Measurements from ENCODE around the gene AGAP1. TPM values are rescaled to one million over a fixed set of nuclear protein-coding genes. Genes with fewer than 3 reads are reported as not detected.

Gene AGAP1
- total RNA-seq, 1 experiment from 2014 or later = 23.4 TPM

DNA sequence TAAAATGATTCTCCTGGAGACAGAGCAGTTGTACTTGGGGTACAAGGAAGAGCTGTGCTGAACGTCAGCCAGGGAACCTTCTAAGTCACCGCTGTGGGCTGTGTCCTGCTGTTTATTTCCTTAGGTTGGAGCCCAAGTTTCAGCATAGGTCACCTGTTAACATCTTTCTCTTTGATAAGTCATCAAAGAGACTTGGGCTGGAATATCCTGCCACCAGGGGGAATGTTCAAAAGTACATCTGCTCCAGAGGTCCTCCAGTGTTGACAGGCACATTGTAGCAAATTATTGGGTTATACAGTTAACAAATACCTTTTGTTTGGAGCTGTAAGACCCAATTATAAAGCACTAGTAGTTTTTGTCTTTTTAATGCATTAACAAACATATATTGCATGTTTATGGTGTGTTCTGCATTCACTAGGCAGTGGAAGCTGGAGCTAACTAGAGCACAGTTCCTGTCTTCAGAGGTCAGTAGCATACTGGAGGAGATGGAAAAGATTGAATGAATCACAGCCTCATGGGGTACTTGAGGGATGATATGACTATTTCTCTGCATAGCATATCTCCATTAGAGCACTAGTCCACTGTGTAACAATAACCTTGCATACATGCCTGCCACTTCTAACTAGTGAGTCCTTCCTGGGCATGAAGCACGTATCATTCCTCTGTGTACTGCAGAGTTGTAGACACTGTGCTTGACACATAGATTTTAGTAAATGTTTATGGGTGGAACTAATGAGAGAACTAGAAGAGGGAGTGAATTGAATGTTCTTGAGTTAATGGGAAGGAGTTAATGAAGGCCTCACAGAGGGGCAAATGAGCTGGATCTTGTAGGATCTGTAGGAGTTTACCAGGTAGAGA, 182.1 kb downstream of the AGAP1 start:
- DNase-seq (ENCODE audit: low read depth in 1 of 2, low spot score in 2 of 2) = no peak
- no peak overlapping the region for H3K27ac ChIP-seq
- peaks cover 48% of the 10 kb centered on the region for H3K4me1 ChIP-seq (replicated peaks)
- H3K9me3 ChIP-seq (replicated peaks) = no peaks in the 10 kb centered on the region
- no peaks in the 10 kb centered on the region for H3K27me3 ChIP-seq (replicated peaks)
- H3K36me3 ChIP-seq = peaks cover 24% of the 10 kb centered on the region
- H3K4me3 ChIP-seq = no peak overlapping the region

DNA sequence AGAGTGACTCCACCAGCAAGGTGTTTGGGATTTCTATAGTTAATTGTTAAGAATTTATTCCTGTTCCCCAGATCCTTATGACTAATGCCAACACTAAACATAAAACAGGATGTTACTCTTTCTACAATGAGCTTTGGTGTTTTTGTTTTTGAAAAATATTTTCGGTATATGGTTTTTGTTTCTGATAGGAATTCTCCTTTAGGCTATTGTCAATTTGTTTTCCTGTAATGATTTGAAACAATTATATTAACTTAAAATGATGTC, 182.6 kb downstream of the AGAP1 start:
- Histone ChIP-seq H3K9me3 (replicated peaks) (no peaks in the 10 kb centered on the region), H3K36me3 (peaks cover 19% of the 10 kb centered on the region), H3K27me3 (replicated peaks) (no peaks in the 10 kb centered on the region), H3K4me3 (no peak overlapping the region), H3K4me1 (replicated peaks) (peaks cover 42% of the 10 kb centered on the region), H3K27ac (no peak overlapping the region)
- DNase-seq (ENCODE audit: low read depth in 1 of 2, low spot score in 2 of 2) = no peak

DNA sequence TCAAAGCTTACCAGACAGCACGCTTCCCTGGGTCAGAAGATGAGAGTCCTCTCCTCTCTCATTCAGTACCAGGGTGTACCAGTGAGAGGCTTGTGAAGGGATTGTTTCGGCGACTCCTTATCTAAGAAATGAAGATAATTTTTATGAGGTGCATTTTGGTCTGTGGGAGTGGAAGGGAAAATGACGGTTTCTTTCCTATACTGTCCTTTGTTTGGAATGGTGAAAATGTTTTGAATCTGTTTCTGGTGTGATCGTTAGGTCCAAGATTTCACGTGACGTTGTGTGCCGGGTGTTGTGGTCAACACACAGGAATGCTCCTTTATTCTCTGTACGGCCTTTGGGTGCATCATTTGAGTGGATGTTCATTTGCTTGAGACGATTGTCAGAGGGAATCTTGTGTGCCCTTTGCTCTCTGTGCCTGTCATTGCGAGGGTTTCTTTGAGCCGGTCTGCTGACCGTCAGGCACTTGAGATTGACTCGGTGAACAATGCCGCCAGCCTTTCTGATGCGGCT, 183.5 kb downstream of the AGAP1 start:
- Histone ChIP-seq H3K4me1 (replicated peaks) (peaks cover 34% of the 10 kb centered on the region), H3K27me3 (replicated peaks) (no peaks in the 10 kb centered on the region), H3K27ac (no peak overlapping the region), H3K36me3 (peaks cover 16% of the 10 kb centered on the region), H3K9me3 (replicated peaks) (no peaks in the 10 kb centered on the region), H3K4me3 (no peak overlapping the region)
- DNase-seq (ENCODE audit: low read depth in 1 of 2, low spot score in 2 of 2) = no peak

DNA sequence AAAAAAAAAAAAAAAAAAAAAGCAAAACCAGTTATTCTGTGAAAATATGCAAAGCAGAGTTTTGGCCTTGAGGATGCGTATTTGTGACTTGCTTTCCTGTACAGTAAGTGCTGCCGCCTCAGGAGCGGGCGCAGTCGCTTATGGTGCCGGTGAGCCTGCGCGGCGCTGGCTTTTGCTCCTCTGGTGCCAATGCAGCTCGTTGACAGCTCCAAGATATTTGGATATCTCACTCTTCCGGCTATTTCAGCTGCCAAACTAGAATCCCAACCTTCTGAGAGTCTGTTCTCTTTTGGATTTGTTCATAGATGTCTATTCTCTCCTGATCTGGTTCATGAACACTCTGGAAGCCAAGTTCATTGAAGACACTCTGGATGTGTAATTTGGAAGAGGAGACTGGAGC, 184.1 kb downstream of the AGAP1 start:
- Histone ChIP-seq H3K27ac (no peak overlapping the region), H3K4me1 (replicated peaks) (peaks cover 28% of the 10 kb centered on the region), H3K4me3 (no peak overlapping the region), H3K36me3 (peaks cover 15% of the 10 kb centered on the region), H3K9me3 (replicated peaks) (no peaks in the 10 kb centered on the region), H3K27me3 (replicated peaks) (no peaks in the 10 kb centered on the region)
- no peak for DNase-seq (ENCODE audit: low read depth in 1 of 2, low spot score in 2 of 2)

DNA sequence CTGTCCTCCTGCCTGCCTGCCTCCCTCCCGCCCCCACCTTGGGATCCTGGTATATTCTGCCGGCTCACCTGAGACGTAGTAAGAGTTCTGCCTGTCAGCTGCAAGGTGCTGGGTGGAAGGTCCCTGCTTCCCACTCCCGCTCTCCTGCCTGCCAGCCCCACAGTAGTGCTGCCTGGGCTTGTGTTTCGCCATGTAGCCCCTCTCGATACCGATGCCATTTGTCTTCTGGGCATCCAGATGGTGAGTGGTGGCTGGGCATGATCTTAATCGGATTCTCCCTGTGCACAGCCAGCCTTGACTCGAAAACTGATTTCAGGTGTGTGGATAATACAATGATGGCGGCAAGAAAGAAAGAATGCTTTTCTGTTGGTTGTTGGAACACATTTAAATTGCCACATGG, 184.9 kb downstream of the AGAP1 start:
- Histone ChIP-seq H3K27ac (no peak overlapping the region), H3K27me3 (replicated peaks) (no peaks in the 10 kb centered on the region), H3K4me3 (no peak overlapping the region), H3K9me3 (replicated peaks) (no peaks in the 10 kb centered on the region), H3K4me1 (replicated peaks) (peaks cover 20% of the 10 kb centered on the region), H3K36me3 (peaks cover 7% of the 10 kb centered on the region)
- DNase-seq (ENCODE audit: low read depth in 1 of 2, low spot score in 2 of 2) = no peak

DNA sequence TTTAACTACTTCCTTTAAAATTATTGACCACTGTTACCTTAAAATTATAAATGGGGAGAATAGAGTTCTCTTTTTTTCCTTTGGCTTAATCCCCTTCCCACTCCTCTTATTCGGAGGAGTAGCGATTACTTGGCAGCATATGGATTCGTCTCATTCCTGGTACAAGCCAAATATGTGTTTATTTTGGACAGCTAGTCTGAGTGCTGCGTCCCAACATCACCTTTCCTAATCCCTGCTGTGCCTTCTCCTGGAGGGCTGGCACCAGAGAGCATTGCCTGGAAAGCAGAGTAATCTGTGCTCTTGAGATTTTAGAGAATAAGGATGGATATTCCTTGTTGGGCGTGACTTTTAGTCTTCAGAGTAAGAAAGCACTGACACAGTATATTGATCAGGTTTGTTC, 185.6 kb downstream of the AGAP1 start:
- Histone ChIP-seq H3K4me3 (no peak overlapping the region), H3K36me3 (peaks cover 6% of the 10 kb centered on the region), H3K4me1 (replicated peaks) (peaks cover 19% of the 10 kb centered on the region), H3K27me3 (replicated peaks) (no peaks in the 10 kb centered on the region), H3K27ac (no peak overlapping the region), H3K9me3 (replicated peaks) (no peaks in the 10 kb centered on the region)
- no peak for DNase-seq (ENCODE audit: low read depth in 1 of 2, low spot score in 2 of 2)

DNA sequence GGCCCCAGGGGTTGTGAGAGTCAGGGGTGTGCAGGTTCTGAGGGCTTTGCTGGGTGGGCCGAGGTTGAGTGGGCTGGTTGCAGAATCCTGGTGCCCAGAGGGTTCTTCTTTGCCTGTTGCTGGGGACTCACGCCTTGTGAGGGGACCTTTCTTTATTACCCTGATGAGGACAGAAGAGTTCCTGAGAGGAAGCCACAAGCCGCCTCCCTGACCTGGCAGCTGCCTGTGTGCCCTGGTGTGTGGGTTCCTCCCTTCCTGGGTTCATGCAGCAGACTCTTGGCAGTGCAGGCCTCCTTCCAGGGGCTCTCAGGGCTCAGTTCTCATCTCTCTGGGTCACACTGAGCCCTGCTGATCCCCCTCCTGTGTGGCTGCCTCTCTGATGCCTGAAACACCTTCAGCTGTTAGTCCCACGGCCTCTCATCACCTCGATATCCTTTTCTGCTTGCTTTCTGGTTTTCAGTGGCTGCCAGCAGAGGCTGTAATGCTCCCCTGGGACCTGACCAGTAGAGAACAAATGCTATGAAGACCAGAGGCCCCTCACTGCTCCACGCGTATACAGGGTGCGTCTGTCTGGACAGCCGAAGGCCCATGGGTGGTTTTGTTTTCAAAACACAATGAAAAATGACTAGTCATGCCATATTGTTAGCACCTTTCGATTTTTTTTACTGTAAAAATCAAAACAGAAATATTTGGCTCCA, 191.3 kb downstream of the AGAP1 start:
- Histone ChIP-seq H3K36me3 (peaks cover 8% of the 10 kb centered on the region), H3K4me1 (replicated peaks) (no peaks in the 10 kb centered on the region), H3K9me3 (replicated peaks) (no peaks in the 10 kb centered on the region), H3K27me3 (replicated peaks) (no peaks in the 10 kb centered on the region), H3K27ac (no peak overlapping the region), H3K4me3 (no peak overlapping the region)
- no peak for DNase-seq (ENCODE audit: low read depth in 1 of 2, low spot score in 2 of 2)

DNA sequence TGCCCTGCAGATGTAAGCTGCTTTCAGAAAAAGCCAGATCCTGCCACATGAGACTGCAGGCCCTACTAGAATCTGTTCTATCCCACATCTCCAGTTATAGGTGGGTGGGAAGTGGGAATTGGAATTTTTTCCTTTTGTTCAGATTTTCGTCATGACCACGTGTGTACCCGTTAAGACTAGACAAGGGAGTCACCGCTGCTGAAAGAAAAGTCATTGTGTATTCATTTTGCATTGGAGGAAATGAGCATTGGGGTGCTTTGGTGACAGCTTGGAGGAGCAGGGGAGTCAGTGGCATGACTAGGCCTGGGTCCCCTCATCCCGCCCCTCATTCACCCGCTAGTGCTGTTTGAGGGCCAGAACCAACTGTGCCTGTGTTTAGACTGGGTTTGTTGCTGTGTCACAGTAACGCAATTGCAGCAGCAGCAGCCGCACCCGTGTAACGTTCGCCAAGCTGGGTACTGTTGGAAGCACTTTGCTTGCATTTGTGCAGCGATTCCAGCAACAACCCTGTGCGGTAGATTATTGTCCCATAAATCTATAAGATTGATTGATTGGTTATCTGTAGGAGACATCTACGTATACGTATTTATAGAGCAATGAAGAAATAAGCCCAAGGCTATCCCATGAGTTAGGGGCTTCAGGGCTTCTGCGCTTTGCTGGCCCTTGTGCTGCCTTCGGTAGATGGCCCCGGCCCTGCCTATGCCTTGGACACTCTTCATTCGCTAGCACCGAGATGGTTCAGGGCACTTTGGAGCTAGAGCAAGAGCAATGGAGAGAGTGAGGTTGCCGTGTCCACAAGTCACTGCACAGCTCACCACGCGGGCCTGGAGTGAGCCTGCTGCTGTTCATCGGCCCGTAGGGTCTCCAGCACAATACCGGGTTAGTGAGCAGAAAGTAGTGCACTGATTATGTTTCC, 194.9 kb downstream of the AGAP1 start:
- no peak for DNase-seq (ENCODE audit: low read depth in 1 of 2, low spot score in 2 of 2)
- Histone ChIP-seq H3K4me3 (no peak overlapping the region), H3K27ac (no peak overlapping the region), H3K27me3 (replicated peaks) (no peaks in the 10 kb centered on the region), H3K4me1 (replicated peaks) (no peaks in the 10 kb centered on the region), H3K36me3 (peaks cover 8% of the 10 kb centered on the region), H3K9me3 (replicated peaks) (no peaks in the 10 kb centered on the region)

DNA sequence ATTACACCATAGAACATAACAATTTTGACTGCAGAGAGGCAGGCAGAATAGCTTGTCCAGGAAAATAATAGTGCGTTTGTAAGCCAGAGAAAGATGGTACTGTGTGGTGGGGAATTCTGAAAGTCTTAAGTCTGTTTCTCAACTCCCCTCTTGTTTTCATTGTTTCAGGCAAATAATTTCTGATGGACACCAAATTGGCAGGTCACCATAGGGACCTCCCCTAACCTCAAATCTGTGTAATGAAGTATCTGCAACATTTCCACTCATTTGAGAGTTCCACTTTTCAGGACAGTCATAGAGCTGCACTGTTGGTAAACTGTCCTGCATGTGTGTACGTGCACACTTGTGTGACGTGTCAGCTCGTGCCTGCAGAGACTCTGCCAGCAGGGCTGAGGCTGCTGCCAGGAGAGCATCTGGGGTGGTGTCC, 195.6 kb downstream of the AGAP1 start:
- DNase-seq (ENCODE audit: low read depth in 1 of 2, low spot score in 2 of 2) = no peak
- Histone ChIP-seq H3K9me3 (replicated peaks) (no peaks in the 10 kb centered on the region), H3K36me3 (peaks cover 8% of the 10 kb centered on the region), H3K4me3 (no peak overlapping the region), H3K4me1 (replicated peaks) (no peaks in the 10 kb centered on the region), H3K27ac (no peak overlapping the region), H3K27me3 (replicated peaks) (no peaks in the 10 kb centered on the region)

DNA sequence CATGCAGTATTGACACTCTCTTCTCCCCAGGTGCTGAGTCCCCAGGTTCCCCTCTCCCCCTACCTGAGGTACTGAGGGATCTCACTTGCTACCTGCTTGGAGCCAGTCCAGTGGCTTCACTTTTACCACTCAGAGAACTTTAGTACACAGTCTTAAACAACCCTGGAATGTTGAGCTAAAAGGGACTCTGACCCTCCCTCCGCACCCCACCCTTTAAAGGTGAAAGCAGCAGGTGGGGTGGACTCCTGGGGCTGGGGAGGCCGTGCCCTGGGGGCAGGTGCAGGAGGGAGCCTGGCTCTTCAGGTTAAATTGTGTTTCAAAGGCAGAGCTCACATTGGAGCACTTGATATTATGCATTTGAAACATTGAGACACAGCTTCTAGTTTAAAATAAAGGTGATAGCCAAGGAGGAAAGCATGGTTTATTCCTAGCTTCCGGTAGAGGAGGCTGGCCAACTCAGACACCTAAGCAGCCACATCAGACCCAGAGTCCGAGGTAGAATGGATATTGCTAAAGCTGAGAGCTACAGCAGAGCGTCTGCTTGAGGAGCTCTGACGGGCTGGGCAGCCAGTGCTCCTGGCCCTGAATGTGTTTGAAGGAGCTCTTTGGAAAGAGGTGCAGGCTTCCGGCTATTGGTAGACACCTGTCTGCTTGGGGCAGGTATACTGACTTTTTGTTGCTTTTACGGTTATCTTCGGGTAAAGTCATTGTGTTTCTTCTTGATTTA, 196.4 kb downstream of the AGAP1 start:
- Histone ChIP-seq H3K36me3 (peaks cover 5% of the 10 kb centered on the region), H3K27ac (no peak overlapping the region), H3K9me3 (replicated peaks) (no peaks in the 10 kb centered on the region), H3K4me1 (replicated peaks) (no peaks in the 10 kb centered on the region), H3K4me3 (no peak overlapping the region), H3K27me3 (replicated peaks) (no peaks in the 10 kb centered on the region)
- DNase-seq (ENCODE audit: low read depth in 1 of 2, low spot score in 2 of 2) = no peak

DNA sequence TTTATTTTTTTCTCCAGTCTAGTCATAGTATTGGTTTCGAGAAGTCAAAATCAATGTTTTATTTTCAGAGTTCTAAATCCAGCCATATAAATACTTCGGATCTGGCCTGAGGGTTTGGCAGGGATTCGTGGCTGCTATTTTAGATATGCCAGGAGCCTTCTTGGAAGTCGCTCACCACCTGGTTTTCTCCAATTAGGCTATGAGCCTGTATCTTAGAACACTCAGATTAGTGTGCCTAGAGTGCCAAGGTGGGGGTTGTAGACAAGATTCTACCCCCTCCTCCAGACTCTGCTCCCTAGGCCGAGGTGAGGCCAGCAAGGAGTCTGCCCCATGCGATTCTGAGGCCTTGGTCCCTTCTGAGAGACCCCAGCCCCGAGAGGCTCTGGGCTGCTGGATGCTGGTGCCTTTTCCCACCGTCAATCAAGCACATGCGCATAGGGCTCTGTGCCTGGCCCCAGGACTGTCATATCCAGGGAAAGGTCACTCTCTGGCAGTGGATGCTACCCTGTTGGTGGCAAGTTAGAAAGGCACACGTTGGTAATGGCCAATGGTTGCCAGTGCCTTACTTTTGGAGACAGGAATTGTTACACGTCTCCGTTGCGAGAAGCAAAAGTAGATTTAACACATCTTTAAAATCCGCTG, 197.1 kb downstream of the AGAP1 start:
- Histone ChIP-seq H3K4me1 (replicated peaks) (no peaks in the 10 kb centered on the region), H3K4me3 (no peak overlapping the region), H3K9me3 (replicated peaks) (no peaks in the 10 kb centered on the region), H3K27me3 (replicated peaks) (no peaks in the 10 kb centered on the region), H3K36me3 (peaks cover 5% of the 10 kb centered on the region), H3K27ac (no peak overlapping the region)
- DNase-seq (ENCODE audit: low read depth in 1 of 2, low spot score in 2 of 2) = no peak

DNA sequence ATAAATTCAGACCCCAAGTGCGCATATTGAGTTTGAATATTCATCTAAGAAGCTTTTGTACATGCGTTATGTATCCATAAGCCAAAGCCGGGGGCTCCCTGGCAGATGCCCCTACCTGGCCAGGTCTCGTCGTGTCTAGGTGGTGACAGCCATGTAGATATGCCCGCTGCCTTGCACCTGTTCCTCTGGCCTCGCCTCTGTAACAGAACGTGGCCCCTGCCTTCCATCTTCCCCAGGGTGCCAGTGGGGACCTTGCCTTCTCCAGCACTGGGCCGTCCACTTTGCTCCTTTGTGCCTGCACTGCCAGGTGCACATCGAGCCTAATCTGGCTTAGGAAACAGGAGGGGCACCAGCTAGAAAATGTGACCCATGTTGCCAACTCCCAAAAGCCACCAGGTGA, 198.2 kb downstream of the AGAP1 start:
- H3K36me3 ChIP-seq = peaks cover 3% of the 10 kb centered on the region
- H3K27ac ChIP-seq = no peak overlapping the region
- DNase-seq (ENCODE audit: low read depth in 1 of 2, low spot score in 2 of 2) = no peak
- no peaks in the 10 kb centered on the region for H3K27me3 ChIP-seq (replicated peaks)
- no peaks in the 10 kb centered on the region for H3K4me1 ChIP-seq (replicated peaks)
- no peaks in the 10 kb centered on the region for H3K9me3 ChIP-seq (replicated peaks)
- no peak overlapping the region for H3K4me3 ChIP-seq

DNA sequence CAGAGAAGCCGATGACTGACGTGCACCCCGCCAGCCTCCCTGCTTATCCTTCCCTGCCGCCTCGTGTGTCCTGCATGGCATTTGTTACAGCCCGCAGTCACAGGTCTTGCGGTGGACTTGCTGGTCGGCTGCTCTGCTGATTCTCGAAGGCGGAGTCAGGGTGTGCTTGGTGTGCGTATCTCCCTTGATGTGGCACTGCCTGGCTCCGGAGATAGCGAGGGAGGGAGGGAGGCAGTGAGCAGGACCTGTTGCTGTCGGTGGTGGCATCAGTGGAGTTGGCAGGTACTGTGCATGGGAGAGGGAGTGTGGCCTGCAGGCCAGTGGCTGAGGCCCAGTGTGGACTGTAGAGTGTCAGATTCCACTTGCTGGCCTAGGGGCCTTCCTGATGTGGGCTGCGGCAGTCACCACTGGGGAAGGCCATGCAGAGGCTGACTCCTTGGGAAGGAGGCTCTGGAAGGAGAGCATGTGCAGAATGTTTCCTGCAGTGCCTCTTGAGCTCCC, 198.9 kb downstream of the AGAP1 start:
- H3K27me3 ChIP-seq (replicated peaks) = no peaks in the 10 kb centered on the region
- H3K4me3 ChIP-seq = no peak overlapping the region
- no peaks in the 10 kb centered on the region for H3K9me3 ChIP-seq (replicated peaks)
- DNase-seq (ENCODE audit: low read depth in 1 of 2, low spot score in 2 of 2) = no peak
- H3K36me3 ChIP-seq = no peaks in the 10 kb centered on the region
- H3K27ac ChIP-seq = no peak overlapping the region
- H3K4me1 ChIP-seq (replicated peaks) = no peaks in the 10 kb centered on the region
